Measurements from ENCODE around the gene RCC1.

GRCh38 chr1:28499553-28499952 lies 6.3 kb upstream of the RCC1 start:
- no peak for TF ChIP-seq CTCF (IDR thresholded peaks at IDR 0.05; ENCODE audit: low read length)
- no peak for TF ChIP-seq EZH2phosphoT487 (IDR thresholded peaks at IDR 0.05; ENCODE audit: low read length)
- no peak for TF ChIP-seq EZH2 (optimal IDR thresholded peaks at IDR 0.05; ENCODE audit: low read depth, low read length)

Measured in MM.1S (cell line).